ENCODE measurements around the gene LMOD1.

The LMOD1 gene

DNA sequence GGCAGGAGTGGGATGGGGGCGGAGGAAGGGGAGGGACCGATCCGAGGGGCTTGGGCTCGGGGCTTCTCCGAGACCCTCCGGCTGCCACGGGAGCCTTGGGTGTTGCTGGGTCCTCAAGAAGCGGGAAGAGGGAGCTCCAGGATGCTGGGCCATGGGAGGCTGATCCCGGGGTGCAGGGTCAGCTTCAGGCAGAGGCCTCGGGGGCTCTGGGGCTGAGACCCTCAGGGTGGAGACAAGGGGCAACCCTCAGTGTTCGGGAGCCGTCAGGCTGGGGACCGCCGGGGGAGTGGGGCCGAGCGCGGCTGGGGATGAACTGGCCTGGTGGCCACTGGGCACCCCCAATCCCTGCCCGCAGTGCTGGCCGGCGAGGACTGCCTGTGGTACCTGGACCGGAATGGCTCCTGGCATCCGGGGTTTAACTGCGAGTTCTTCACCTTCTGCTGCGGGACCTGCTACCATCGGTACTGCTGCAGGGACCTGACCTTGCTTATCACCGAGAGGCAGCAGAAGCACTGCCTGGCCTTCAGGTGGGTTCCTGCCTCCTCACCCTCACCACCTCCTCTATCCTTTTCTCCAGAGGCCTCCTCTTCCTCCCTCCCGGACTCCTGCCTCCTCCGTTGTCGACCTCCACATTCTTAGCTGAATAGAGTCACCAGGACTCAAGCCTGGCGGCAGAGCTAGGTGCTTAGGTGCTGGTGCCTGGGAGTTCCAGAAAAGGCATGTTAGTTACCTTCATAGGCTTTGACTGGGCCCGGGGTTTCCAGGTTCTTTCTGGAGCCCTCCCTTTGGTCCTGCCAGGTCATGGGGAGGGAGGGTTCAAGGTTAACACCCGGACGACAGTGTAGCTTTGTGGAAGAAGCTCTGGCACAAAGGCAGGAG, 57.0 kb downstream of the LMOD1 start:
- peak overlapping the region; percentile 66; the same call in 1 of the 2 replicates for H3K27ac ChIP-seq
- TF ChIP-seq, protein P1, sequence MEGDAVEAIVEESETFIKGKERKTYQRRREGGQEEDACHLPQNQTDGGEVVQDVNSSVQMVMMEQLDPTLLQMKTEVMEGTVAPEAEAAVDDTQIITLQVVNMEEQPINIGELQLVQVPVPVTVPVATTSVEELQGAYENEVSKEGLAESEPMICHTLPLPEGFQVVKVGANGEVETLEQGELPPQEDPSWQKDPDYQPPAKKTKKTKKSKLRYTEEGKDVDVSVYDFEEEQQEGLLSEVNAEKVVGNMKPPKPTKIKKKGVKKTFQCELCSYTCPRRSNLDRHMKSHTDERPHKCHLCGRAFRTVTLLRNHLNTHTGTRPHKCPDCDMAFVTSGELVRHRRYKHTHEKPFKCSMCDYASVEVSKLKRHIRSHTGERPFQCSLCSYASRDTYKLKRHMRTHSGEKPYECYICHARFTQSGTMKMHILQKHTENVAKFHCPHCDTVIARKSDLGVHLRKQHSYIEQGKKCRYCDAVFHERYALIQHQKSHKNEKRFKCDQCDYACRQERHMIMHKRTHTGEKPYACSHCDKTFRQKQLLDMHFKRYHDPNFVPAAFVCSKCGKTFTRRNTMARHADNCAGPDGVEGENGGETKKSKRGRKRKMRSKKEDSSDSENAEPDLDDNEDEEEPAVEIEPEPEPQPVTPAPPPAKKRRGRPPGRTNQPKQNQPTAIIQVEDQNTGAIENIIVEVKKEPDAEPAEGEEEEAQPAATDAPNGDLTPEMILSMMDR (conservative IDR thresholded peaks at IDR 0.05), result no peak

GRCh38 chr1:201888282-201889089, 57.9 kb downstream of the LMOD1 start, which contains the start of gene SHISA4:
TSS of gene SHISA4 (plus strand) at chr1:201888898. CDS start at chr1:201888995, 97 bp downstream.
- H3K27ac ChIP-seq, result peak within 1 kb of the TSS; percentile 66; the same call in 1 of the 2 replicates
- TF ChIP-seq, protein P1 (conservative IDR thresholded peaks at IDR 0.05), result no peak

DNA sequence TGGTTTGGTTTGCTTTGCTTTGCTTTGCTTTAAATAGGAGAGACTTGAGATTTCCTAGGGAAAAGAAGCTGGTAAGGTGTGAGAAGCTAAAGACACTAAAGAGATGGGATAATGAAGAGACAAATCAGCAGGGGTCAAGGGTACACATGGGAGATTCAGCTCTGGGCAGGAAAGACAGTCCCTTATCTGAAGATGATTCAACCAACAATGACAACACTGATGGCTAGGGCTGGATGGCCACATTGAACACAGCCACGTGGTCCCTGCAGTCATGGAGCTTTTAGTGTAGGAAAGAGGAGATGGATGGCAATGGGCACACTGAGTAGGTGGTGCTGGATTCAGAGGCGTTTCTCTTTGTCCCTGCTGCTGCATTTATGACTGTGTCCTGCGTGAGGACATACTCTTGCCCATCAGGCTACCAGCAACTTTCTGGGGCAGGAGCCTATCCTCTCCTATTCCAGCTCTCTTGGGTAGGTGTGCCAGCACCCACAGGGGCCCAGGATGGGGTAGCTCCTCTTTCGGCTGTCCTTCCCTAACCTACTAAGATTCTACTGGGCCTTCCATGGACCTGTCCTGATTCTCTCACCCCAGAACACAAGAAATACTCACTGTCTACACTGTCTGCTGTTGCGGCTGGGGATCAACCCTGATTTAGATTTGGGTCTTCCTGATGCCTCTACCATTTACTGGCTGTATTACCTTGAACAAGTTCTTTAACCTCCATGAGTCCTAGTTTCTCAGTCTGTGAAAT, 59.1 kb downstream of the LMOD1 start:
- H3K27ac ChIP-seq, result no peak overlapping the region
- TF ChIP-seq, protein P1 (conservative IDR thresholded peaks at IDR 0.05), result no peak

DNA sequence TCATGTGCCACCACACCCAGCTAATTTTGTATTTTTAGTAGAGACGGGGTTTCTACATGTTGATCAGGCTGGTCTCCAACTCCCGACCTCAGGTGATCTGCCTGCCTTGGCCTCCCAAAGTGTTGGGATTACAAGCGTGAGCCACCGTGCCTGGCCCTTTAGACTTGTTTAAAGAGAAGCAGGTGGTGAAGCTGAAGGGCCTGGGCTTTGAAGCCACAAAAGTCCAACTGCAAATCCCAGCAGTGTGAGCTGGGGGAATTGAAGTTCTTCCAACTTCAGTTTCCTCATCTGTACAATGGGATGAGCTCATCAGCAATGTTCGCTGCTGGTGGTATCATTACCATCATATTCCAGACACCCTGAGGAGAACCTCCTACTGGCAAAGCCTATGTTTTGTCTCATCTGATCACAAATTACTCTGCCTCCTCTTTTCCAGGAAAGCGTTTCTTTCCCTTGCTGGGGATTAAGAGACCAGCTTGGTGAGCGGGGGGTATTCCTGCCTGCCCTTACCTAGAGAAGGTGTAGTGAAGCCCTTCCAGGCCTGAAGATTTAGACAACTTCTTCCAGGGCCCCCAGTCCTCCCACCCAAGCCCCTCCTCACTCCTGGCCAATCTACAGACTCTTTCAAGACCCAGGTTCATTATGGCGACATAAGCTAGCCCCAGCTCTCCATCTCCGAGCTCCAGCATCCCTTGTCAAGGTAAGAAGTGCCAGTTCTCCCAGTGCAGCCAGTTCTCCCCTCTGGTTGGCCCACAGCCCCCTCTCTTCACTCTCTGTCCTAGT, 60.1 kb downstream of the LMOD1 start:
- H3K27ac ChIP-seq, result no peak overlapping the region
- TF ChIP-seq, protein P1 (conservative IDR thresholded peaks at IDR 0.05), result no peak

DNA sequence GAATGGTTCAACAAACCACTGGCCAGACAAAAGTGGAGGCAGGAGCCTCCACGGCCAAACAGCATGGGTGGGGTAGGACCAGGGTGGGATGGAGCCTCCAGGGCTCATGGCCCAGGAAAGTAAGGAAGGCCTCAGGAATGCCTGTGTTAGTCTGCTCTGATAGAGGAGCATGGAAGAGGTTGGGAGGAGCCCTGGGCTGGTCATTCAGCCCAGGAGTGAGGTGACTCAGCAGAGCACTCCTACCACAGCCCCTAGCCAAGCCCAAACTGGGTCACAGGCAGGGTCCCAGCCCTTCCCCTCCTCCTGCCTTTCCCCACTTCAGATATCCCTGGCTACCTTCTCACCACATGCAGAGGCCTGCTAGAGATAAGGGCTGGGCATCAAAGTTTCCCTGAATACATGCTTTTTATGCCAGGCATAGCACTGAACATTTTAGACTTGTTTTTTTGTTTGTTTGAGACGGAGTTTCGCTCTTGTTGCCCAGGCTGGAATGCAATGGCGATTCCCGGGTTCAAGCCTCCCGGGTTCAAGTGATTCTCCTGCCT, 60.7 kb downstream of the LMOD1 start:
- H3K27ac ChIP-seq, result no peak overlapping the region

GRCh38 chr1:201884425-201884824, 61.9 kb downstream of the LMOD1 start:
- TF ChIP-seq, protein P1 (conservative IDR thresholded peaks at IDR 0.05), result no peak
- H3K27ac ChIP-seq, result no peak overlapping the region

More for the DNA sequence above, 60.7 kb downstream of the LMOD1 start:
- TF ChIP-seq, protein P1 (conservative IDR thresholded peaks at IDR 0.05), result no peak

All from VCaP (cell line).